Uterine smooth muscle cell (primary cell): ENCODE data around the gene PRDX3. TPM values are rescaled to one million over a fixed set of nuclear protein-coding genes. Genes with fewer than 3 reads are reported as not detected.

Source experiments
- total RNA-seq: library from RNA; depleted of rRNA; stranded (reverse); fragments of >200 nt; gene quantifications from 2 replicates; pipeline ENCODE4 v1.2.3, GENCODE V29; 2014

The PRDX3 gene
- total RNA-seq, result 182 and 245 TPM in 2 replicates

DNA sequence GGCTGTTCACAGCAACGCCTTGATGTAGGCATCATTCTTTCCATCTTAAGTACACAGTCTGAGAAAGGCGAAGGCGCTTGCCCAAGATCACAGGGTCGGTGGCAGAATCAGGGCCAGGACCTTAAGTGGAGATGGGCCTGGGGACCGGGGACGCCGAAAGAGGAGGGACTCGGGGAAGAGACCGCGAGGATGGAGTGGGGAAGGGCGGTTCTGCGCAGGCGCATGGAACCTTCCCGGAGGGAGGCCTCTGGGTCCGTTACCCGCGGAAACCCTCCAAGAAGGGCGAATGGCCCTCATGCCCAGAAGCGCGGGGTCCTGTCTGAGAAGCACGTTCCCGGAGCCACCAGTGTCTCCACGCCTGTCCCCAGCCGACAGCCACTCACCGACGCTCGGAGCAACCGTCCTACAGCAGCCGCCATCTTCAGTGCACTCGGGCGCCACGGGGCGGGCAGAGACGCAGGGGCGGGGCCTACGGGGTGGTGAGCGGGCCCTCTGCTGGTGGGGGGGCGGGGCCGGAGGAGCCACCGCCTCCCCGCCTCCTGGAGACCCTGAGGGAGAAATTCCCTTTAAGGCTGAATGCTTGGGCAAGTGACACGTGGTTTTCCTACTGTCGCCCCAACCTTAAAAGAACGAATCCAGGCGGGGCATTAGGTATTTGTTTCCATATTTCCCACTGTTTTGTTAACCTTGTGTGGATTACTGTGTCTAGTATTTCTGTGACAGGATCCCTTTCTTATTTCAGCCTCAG, at the start of gene PRDX3:
Gene PRDX3, minus strand, starts transcription at position 441 of the 748 bp plus-strand sequence. Its CDS starts 22 bp downstream, at position 419.

DNA sequence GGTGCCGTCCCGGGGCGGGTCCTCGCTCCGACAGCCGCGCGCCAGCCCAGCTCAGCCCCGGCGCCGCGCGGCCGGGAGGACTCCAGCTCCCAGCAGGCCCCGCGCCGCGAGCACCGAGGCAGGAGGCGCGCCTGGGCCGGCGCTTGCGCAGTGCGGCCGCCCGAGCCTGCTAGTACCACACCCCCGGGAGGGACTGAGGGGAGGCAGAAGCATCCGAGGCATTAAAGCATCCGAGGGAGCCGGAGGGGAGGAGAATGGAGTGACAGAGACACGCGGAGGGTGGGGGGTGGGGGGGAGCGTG, 28.7 kb upstream of the PRDX3 start, which contains the start of gene GRK5:
Gene GRK5, plus strand, starts transcription at position 206 of the 301 bp plus-strand sequence. CDS start 347 bp downstream, outside the sequence.

DNA sequence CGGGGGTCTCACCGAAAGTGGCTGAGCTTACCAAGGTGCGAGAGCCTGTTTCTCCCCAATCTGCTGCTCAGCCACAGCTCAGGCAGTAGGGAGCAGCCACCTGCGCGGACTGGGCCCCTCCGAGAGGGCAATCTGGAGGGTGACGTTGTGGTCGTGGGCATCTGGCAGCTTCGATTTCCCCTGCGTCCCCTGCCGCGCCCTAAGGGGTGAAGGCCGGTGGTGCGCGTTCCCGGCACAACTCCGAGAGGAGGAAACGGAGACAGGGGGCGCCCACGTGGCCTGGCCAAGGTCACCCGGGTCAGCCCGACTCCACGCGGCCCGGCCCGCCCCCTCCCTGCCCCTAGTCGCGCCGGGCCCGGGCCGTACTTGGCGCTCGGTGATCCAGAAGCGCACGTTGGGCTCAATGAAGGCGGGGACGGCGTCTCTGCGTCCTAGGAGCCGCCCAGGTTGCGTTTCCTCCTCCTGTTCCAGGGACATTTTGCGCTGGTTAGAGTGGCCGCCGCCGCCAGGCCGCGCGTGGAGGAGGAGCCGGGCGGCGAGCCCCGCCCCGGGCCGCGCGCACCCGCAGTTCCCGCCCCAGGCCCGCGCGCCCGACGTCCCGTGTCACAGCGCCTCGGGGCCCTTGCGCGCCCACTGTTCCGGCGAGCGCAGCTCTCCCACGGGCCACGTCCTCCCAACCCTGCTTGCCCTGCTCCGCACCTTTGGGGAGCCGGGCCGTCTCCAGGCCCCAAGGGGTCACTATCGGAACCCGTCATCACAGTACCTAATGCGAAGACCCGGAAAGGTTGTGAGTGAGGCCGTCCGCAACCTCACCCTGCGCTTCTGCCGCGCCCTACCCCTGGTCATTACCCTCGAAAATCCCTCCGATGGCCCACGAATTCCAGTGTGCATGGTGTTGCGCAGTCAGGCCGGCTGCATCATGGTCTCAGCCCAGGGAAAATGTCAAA, 13.2 kb downstream of the PRDX3 start, which contains the start of gene SFXN4:
Gene SFXN4, minus strand, starts transcription at position 544 of the 947 bp plus-strand sequence. Its CDS starts 67 bp downstream, at position 477.

Other genes with a start within 250 kb of the PRDX3 start
- under 0.01 and 0.37 TPM in 2 replicates for gene NANOS1, start 149.1 kb downstream of the PRDX3 start, total RNA-seq
- 175 and 181 TPM in 2 replicates for gene EIF3A, start 98.0 kb downstream of the PRDX3 start, total RNA-seq
- 50.1 and 88.1 TPM in 2 replicates for gene DENND10, start 74.7 kb downstream of the PRDX3 start, total RNA-seq
- 11.6 and 13.8 TPM in 2 replicates for gene SFXN4, start 13.1 kb downstream of the PRDX3 start, total RNA-seq
- 4.2 and 8.1 TPM in 2 replicates for gene GRK5, start 28.8 kb upstream of the PRDX3 start, total RNA-seq